ENCODE results near the gene ADGRD2.

ADGRD2 gene

DNA sequence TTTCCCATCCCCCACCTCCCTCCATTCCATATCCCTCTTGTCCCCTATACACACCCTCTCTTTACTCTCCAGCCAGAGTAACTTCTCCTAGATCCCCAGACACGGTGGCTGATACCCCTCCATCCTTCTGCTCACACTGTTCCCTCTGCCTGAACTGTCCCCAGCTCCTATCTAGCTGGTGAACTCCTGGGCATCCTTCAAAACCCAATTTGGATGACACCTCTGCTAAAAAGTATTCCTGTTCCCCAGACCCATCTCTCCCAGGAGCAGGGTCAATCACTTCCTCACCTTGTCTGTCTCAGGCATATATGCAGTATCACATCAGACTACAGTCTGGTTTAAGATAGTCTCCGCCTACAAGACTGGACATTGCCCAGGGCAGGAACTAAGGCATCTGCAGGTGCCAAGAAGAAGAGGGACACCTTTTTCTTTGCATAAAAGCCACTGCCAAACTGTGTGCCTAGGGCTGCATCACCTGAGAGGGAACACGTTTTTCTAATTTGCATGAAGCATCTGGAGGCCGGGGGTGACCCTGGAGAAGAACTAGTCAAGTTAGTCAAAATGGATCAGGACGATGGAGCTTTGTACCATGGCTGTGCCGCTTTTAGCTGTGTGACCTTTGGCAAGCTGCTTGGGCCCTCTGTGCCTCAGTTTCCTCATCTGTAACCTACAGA lies 29.8 kb downstream of the ADGRD2 start:
- DNase-seq (ENCODE audit: low spot score), result no peak

DNA sequence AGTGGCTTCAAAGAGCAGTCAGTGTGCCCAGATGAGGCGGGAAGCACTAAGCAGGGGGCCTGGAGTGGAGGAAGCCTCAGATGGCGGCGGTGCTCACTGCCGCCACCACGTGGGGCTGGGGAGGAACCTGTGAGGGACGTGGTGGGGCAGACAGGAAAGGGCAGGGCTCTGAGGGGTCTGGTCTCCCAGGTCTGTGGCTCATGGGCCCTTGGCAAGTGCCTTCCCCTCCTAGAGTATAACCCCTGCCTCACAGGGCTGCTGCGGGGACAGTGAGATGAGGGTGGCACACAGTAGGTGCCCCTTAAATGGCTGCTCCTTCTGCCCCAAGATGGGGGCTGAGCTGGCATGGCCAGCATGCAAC lies 30.4 kb downstream of the ADGRD2 start:
- DNase-seq (ENCODE audit: low spot score), result peak; percentile 40

DNA sequence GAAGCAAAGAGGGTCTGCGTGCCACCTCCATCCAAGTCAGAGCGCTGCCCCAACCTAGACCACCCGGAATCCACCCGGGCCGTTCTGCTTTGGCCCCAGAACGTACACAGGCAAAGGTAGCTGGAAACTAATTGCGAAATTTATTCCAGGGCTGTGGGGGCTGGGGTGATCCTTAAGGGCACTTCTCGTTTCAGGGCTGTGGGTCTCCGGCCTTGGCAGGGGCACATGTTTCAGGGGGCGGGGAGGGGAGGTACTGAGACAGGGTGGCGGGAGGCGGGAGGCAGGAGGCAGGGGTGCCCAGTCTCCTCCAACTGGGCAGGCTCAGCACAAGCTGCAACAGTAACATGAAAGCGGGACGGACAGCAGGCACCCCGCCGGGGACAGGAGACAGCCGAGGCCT lies 30.9 kb downstream of the ADGRD2 start:
- DNase-seq (ENCODE audit: low spot score), result no peak

DNA sequence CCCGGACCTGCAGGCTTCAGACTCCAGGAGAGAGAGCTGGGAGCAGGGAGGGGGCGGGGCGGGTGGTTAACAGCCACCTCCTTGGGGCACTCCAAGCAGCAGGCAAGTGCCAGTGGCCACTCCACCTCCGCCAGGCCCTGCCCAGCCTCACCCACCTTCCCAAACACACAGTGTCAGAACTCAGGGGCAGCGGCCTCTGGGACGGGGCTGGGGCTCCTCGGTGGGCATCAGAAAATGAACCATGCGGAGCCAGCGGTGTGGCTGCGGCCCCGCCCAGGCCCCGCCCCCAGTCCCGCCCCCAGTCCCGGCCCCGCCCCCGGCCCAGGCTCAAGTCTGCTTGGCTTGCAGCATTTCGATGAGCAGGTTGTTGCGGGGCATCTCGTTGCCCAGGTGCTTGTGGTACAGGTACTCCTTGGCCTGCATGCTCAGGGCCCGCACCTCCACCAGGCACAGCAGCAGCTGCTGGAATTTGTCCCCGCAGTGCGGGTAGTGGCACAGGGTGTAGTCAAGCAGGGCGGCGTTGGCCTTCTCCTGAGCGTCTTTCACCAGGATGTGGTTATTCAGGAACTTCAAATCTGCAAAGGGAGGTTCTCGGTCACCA lies 32.3 kb downstream of the ADGRD2 start:
- peak; percentile 48 for DNase-seq (ENCODE audit: low spot score)

DNA sequence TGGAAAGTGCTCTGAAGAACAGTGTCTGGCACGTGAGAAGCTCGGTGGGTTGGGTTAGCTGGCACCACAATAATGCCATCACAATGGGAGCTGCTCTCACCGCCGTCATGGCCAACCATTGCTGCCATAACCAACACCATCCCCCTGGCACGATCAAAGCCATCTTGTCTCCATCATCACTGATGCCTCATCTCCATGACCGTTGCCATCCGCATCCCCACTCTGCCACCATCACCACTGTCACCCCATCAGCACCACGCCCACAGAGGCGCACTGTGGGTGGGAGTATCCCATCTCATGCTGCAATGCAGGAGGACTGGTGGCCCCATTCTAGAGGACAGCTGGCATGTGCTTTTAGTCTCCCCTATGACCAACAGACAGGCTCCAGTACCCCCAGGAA lies 33.2 kb downstream of the ADGRD2 start:
- DNase-seq (ENCODE audit: low spot score), result no peak

DNA sequence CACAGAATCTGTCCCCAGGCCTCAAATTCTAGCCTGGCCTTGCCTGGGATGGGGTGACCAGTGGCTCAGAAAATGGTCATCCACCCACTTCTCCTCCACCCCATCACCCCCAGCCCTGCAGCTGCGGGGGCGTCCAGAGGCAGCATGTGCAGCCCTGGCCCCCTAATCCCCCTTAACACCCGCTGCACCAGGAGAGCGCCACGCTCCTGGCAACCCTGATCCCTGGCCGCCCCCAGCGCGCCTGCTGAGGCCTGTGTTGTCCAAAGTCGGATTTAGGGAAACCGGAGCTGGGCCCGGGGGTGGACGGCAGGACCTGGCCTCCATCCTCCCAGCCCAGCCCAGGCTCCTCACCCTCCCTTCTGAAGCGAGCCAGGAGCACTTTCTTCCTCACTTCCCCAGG lies 35.0 kb downstream of the ADGRD2 start:
- no peak for DNase-seq (ENCODE audit: low spot score)

DNA sequence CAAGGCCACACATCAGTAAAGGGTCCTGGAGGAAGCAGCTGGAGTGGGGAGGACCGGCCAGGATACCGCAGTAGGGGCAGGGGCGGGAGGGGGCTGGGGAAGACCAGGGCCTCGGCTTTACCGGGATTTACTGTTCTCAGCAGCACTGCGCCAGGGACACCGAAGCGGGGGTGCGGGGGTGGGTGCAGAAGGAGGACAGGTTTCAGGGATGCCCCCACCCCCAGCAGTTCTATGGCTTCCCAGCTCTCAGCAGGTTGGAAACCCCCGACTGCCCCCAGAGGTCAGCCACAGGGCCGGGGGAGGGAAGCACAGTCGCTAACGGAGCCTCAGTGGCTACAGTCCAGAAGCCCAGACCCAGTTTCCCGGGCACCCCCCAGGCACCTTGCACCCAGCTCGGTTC lies 35.7 kb downstream of the ADGRD2 start:
- DNase-seq (ENCODE audit: low spot score), result no peak

DNA sequence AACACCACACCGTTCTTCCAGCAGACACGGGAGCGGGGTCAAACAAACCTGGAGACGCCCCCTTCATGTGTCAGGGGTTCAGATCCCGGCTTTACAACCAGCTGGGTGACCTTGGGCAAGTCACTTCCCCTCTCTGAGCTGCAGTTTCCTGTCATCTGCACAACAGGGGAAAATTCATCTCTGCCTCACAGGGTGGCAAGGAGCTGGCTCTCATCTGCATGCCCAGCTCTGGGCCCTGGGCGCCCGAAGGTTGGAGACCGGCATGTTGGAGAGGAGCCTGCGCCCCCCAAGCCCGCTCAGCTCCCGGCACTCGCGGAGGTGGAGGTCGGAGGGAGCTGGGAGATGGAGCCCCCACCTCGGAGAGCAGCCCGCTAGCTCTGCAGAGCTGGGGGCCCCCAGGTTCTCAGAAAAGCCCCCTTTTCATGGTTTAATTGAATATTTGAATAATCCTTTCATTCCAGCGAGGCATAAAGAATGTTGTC lies 36.6 kb downstream of the ADGRD2 start:
- DNase-seq (ENCODE audit: low spot score), result no peak

DNA sequence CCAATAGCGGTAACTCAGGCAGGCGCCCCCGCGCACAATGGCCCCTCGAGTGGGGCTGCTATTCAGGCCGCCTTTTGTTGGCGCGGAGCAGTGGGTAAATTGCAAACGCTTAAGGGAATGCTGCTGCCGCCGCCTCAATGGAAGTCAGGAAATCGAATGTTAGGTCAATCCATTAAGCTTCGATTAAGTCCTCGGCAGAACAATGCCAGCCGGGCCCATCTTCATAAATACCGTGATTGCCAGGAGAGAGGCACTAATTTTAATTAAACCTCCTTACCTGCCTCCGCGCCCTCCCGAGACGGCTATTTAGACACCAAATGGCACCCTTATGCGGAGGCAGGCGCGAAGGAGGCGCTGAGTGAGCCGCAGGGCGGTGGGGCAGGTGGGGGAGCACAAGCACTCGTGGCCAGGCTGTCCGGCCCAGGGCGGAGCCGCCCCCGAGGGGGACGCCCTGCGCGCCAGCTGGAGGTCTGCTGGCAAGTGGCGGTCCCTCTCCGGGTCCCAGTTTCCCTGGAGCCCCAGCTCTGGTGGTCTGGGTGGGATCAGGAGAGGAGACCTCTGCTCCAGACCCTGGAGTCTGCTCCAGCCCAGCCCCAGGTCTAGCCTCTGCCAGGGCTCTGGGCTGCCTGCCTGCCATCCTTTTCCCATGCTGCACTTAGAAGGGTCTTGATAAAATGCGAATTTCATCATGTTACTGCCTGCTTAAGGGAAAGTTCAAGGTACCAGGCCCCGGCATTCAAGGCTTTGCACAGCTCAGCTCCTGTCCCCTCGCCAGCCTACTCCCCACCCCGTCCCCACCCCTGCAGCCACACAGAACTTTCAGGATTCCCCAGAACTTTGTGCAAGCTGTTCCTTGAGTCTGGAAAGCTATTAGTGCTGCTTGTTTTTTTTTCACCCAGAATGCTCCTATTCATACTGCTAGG lies 37.3 kb downstream of the ADGRD2 start:
- no peak for DNase-seq (ENCODE audit: low spot score)

DNA sequence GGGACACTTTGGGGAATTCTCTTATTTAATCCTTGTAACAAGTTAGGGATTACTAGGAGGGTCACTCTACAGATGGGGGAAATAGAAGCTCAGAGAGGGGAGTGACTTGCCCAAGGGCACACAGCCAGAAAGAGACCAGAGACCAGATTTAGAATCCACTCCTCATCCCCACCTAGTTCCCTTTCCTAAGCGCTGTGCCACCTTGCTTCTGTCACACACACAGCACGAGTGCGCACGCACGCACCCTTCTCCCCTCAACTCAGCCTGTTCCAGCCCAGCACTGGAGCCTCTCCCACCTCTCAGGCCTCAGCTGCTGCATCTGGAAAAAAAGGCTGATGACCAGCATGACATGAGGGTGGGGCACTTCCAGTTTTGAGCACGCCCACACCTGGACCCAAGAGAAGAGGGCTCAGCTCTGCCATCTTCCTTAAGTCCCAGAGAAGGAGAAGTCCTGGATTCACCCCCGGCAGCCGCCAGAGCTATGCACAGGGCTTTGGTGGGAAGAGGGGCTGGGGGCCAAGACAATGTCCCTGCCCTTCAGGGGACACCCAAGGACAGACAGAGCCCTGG lies 38.5 kb downstream of the ADGRD2 start:
- DNase-seq (ENCODE audit: low spot score), result no peak

DNA sequence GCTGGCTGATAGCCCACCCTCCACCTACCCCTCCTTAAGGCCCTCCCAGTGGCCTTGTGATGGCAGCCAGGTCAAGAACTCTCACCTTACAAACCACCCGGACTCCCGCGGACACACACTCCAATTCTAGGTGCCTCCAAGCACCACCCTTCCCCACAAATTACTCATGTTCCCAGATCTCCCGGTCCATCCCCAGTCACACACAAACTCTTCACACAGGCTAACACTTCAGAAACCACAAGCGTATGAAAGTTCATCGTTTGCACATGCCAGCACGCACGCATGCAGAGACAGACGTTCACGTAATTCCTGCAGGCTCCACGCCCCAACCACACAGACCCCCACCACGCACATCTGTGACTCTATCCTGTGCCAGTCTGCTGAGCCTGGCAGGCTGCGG lies 39.0 kb downstream of the ADGRD2 start:
- no peak for DNase-seq (ENCODE audit: low spot score)

DNA sequence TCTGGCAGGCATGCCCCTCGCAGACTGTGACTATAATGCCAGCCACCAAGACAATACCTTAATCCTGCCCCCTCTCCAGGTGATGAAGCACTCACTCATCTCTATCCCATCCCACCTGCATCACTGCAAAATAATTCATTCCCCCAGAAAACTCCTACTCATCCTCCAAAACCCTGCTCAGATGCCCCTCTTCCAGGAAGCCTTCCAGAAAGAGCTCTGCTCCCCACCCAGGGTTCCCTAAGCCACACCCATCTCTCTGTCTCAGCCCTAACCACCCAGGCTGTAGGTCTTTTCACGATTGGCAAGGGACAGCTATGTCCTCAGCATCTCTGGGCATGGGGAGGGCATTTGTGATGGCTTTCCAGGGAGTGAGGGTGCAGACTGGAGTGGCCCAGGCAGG lies 39.8 kb downstream of the ADGRD2 start:
- DNase-seq (ENCODE audit: low spot score), result no peak

DNA sequence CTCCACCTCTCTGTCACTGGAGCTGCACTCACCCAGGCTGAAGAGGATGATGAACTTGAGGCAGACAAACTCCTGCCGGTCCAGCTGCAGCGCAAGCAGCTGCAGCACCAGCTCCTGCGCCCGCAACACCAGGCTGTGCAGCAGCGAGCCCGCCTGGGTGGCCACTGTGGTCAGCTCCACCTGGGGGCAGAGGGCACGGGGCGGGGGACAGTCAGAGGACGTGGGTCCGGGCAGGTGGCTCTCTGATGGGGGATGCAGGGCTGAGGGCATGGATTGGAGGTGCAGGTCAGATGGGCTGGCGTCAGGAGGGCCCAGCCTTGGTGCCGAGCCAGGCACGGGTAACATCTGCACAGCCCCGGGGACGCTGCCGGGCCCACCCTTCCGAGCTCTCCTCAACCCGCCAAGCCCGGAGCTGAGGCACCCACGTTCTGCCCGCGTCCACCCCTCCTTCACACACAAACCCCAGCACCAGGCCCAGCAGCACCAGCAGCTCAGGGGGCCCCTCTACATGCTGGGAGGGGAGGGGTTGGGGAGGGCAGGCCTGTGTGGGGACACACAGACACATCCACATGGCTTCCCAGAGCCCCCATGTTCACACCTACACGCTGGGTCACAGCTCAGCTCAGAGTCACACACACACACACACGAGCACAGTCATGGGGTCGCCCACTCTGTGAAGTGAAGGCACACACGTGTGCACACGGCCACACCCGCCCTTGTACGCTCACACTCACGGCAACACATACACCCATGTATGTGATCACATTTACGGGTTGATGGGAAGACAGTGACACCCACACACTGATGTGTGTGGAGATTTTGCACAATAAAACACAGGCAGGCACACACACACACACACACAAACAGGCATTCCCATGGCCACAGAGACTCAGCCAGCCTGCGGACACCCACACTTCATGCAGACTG lies 41.1 kb downstream of the ADGRD2 start:
- DNase-seq (ENCODE audit: low spot score), result no peak

DNA sequence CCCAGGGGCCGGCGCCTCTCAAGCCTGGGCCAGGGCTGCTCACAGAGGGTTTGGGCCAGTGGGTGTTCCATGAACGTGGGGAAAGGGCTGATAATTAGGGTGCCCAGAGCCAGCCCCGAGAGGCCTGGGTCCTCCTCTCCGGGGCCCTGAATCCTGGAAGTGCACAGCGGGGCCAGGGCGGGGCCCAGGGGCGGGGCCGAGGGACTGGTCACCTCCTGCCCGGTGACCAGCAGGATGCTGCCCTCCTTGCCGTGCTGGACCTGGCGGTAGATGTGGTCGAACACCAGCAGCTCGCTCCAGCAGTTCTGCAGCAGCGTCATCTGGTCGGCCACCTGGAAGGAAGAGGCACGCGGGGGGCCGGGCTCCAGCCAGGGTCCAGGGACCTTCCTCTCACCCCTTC lies 42.6 kb downstream of the ADGRD2 start:
- no peak for DNase-seq (ENCODE audit: low spot score)

DNA sequence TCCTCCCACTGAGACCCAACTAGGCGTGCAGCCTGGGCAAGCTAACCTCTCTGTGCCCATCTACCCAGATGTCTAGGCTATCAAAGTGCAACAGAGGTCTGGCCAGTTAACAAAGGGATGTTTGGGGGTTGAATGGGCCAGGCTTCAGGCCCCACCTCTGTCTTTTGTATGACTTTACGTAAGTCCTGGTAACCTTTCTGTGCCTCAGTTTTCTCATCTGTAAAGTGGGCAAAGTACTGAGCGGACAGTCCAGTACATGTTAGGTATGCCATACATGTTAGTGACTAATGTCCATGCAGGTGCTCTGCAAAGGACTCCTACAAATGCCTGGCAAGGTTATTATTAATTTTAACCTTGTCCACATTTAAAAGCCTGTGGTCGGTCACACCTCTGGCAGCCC lies 43.0 kb downstream of the ADGRD2 start:
- DNase-seq (ENCODE audit: low spot score), result no peak

DNA sequence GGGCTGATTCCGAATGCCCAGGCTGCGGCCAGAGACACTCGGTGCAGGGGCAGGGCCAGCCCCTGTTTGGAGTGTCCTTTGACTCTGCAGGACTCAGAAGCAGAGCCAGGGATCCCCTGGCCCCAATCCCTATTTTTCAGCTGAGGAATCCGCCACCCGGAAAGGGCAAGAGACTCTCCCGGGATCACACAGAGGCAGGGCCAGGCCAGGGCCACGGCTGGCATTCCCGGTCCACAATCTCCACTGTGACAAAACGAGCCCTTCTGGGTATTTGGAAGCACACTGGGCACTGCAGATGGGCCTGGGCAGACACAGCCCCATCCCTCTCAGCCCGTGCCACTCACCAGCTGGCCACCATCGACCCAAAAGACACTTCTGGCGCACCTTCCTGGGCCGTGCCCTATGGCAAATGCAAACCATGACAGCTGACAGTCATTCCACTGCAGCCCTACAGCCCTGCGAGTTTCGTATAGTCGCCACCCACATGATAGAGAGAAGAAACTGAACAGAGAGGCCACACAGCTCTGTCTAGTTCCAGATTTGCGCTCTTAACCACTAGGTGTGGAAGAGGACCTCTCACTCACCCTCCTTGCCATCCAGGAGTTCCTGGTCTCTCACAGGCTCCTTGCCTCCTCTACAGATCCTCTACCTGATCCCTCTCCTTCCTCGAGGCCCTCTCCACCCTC lies 43.7 kb downstream of the ADGRD2 start:
- DNase-seq (ENCODE audit: low spot score), result no peak

DNA sequence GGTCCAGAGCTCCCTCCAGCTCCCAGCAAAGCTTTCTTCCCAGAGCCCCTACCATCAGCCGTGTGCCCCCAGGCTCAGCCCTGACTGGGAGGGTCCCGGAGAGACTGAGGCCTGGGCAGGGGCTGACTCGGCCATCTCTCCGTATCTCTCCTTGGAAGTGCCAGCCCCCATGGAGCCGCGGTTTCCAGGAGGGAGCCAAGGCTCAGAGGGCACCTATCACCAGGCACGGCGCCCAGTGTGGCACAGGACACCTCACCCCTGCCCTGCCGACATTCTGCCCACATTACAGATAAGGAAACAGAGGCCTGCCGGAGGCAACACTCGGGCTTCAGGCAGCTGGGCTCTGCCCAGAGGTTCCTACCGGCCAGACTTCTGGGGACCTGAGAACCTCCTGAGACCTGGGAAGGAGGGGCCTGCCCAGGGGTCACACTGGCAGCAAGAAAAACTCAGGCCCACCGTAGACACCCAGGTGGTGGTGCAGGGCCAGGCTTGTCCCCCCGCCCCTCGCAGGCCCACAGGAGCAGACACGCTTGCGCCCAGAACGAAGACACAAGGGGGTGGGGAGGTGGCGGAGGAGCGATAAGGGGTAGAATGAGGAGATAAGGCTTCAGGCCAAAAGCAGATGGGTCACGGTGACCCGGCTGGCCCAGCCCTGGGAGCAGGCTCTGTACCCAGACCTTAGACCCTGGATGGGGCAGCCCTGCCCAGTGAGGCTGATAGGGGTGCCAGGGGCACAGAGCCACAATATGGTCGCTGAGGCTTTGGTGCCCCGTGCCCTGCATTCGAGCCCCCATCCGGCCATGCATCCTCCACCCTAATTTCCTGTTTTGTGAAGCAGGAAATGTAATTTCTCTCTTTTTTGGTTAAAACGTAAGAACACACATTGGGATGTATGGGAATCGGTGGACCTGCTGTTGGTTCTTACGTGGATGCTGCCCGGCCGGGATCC lies 45.1 kb downstream of the ADGRD2 start:
- no peak for DNase-seq (ENCODE audit: low spot score)

DNA sequence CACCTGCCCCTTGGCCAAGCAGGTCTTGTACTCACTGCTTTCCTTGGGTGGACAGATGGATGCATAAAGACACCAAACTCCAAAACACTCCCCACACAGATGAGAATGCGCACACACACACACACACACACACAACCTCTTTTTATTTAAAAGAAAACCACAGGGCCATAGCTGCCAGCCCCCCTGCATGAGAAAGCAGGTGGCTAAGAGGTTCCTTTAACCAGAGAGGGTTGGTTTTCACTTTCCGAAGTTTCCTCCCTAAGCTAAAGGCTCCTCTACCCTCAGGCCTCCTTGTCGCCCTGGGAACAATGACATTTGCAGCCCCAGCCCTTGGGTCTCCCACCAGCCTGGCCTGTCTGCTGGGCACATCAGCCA lies 45.8 kb downstream of the ADGRD2 start:
- DNase-seq (ENCODE audit: low spot score), result no peak

DNA sequence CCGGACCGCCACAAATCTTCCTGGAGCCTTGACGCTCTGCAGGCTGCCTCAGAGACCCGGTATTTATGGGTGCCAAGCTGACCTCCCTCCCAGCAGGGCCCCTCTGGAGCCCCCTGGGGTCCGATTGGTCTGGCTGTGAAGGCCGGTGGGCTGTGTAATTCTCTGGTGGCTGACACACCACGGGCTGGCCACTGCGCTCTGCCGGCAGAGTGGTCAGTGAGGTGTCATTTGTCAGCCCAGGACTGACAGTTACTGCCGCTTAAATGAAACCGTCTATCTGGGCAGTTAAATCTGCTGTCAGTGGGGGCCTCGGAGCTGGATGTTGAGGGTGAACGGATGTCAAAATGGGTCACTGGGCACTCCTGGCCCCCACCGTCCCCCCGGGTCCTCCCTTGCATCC lies 46.2 kb downstream of the ADGRD2 start:
- no peak for DNase-seq (ENCODE audit: low spot score)

DNA sequence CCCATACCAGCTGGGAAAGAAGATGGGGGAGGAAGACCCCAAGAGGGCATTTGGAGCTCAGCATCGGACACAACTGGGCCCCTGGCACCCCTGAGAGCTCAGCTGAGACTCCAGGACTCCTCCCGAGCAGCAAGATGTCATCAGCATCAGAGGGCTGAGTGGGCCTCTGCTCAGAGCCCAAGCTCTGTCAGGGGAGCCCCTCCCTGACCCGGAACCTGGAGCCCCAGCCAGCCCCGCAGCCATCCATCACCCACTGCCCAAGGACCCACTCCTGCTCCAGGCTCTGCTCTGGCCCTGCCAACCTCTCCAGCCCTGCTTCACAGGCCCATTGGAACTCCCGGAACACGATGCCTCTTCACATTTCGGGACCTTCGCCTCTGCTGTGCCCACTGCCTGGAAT lies 47.2 kb downstream of the ADGRD2 start:
- no peak for DNase-seq (ENCODE audit: low spot score)

Data from COLO829 (cell line).